Glomerular visceral epithelial cell (primary cell): Measurements from ENCODE around the gene MRPL22.
"Not testable (repeated sequence)": the region's sequence is repeated elsewhere in the genome, so short reads cannot be mapped to it uniquely, and the experiment has no call there.

Experiments
- DNase-seq: peaks from one replicate; pipeline ENCODE4 v3.0.0-alpha.2; 2016; ENCODE audit errors: extremely low spot score

MRPL22 gene

DNA sequence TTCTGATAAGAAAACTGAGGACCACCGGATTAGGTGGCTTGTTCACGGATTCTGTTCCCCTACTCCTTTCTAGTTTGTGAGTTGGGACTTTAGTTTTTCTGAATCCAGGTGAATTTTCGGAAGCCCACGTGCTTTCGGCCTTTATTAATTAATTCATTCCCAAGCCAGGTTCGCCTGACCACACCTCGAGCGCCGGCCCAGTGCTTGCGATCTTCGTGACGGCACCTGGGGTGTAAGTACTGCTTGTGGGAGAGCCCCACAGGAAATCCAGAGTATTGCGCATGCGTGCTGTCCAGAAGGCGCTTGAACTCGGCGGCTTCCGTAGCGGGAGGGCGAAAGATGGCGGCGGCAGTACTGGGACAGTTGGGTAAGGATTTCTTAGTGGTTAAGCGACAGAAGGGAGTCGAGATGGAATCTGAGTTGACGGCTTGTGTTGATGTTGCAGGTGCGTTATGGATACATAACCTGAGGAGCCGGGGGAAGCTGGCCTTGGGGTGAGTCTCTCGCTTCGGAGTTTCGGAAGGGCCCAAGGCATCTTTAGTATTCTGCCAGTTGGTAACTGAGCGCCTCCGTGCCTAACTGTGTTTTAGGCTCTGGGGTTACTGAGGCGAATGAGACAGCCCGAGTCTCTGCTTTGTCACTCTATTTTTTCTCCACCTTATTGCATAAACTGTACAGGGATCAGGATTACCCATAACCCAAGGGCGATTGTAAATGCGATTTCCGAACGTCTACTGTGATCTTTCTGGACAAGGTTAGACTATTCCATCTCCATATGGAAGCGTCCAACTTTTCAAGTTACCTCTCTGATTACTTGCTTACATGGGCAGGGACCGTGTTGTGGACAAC is at the start of gene MRPL22:
MRPL22 (plus strand) TSS at position 302 of the 849 bp plus-strand sequence; CDS start at position 340, 38 bp downstream.
- peak; percentile 96 for DNase-seq

DNA sequence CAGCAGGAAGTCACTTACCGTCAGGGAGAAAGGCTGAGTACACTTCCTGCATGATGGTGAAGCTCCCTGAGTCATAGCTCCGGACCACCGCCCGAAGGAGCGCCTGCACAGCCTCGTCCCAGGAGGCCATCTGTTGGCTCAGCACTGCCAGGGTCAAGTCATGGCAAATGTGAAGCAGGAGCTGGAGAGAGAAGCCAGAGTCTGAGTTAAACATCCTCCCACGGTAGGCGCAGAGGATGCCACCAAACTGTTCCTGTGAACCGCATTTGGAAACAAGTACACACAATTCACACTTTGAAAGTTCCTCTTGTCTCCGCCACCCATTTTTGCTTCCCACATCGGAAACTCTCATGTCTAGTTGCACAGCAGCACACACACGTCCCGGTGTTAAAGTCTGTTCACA is 48.5 kb upstream of the MRPL22 start:
- DNase-seq = no peak

DNA sequence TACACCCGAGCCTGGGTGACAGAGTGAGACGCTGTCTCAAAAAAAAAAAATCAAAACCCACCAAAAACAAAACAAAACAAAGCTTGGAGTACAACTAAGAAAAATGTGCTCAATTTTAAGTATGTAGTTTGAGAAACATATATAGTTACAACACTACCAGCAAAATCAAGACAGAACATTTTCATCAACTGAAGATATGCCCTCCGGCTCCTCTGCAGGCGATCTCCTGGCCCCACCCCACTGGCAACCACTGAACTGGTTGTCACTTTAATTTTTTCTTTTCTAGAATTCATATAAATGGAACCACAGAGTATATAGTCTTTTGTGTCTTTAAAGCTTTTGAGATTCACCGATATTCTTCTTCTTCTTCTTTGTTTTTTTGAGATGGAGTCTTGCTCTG is 47.5 kb upstream of the MRPL22 start:
- DNase-seq = no peak

DNA sequence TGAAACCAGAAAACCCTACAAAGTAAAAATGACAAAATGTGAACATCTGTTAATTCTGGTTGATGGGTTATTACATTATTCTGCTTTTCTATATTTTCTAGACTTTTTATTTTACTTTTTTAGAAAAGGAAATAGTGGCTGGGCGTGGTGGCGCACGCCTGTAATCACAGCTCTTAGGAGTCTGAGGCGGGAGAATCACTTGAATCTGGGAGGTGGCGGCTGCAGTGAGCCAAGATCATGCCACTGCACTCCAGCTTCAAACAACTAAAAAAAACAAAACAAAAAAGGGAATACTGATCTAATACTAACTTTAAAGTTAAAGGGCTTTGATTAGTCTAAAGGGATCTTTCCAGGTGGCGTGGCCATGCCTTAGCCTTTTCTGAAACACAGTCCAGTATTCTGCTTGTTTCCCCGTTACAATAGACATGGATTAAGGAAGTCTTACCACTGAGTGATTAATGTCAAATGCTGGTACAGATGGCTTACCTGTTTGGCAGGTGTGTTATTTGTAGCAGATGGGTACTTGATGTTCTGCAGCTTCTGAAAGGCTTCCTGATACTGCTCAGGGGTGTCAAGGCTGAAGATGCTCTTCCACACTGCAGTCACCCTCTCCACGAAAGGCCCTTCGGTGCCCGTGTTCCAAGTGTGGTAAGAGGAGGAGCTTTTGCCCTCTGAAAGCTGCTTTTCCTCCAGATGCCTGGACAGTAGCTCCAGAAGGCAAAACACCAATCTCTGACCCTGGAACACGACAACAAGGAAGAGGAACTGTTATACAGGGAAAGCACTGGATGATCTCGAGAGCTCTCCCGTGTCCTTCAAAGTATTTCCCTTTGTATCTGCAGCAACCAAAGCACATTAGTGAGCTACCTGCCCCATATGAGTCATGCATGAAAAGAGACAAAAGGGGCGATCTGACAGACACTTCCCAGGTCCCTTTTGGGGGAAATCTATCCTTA is 45.0 kb upstream of the MRPL22 start:
- DNase-seq = no peak

DNA sequence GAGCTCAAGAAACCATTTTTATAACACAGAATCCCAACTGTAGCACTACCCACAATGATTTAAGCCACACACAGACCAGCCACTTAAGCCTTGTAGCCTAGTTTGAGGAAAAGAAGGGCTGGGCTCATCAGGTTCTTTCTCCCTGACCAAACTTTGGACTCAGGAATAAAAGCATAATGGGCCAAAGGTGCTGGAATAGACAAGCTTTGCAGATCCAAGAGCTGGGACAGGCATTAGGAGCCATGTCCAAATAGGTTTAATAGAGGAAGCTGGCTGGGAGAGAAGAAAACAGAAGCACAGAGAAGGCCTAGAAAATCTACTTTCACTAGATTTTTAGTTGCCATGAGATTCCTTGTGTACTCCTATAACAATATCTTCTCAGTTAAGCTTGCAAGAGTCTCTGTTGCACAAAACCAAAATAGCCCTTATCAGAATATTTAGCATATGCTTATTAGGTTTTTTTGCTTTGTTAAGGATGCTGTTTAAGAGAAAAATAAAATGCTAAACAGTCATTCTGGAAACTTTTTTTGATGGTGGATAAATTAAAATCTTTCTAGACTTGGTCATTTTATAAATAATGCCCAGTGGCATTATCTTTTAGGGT is 44.2 kb upstream of the MRPL22 start:
- no peak for DNase-seq

DNA sequence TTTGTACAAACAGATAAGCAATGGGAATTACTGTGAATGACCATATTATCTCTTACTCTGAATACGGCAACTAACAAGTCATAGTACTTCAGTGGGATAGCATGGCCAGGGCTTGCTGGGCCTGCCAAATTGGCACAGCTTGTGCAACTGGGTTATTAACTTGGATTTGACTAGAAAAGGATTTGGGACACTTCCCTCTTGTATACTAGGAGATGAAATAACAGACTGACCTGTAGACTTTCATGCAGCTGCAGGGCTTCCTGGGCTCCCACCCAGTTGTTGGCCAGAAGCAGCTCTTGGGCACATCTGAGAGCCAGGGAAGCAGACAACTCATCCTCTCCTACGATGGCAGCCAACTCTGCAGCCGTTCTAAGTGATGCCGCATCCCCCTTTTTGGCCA is 42.7 kb upstream of the MRPL22 start:
- DNase-seq = no peak

DNA sequence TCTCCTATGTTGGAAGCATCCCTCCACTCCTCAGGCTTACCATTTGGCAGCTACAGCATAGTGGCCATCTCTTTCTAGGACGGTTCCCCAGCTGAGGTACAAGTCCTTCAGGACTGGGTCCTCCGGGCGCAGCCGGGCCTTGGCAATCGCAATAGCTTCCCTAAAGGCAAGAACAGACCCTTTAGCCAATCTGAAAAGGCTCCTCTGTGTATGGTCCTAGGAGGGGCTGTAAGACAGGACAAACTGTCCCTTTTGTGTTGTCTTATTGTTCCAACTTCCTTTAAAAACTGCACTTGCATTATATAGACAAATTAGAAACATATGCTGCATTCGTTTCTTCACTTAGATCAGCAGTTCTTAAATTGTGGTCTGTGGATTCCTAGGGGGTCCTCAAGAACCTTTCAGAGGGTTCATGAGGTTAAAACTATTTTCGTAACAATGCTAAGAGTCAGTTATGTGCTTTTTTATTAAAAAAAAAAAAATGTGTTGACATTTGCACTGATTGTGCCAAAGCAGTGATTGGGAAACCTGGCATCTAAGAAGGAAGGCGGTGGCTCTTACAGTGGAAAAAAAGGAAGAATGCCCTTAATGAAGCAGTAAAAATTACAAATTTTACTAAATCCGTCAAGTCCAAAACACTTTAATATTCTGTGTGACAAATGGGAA is 41.6 kb upstream of the MRPL22 start:
- no peak for DNase-seq

DNA sequence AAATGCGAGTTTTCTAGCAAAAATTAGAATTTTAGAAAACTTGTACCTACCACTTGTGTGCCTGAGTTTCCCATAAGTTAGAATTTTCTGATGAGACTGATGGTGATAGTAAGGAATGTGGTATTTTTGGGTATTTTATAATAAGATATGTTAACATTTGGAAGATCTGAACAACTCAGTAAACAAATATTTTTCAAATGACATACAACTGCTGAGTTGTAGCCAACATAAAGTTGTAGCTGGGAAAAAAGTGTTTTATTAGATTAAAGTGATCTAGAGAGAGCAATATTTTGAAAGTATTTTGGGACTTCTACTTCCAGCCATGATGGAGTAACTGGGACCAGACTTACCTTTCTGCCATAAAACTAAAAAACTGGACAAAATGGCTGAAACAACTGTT is 40.8 kb upstream of the MRPL22 start:
- no peak for DNase-seq

DNA sequence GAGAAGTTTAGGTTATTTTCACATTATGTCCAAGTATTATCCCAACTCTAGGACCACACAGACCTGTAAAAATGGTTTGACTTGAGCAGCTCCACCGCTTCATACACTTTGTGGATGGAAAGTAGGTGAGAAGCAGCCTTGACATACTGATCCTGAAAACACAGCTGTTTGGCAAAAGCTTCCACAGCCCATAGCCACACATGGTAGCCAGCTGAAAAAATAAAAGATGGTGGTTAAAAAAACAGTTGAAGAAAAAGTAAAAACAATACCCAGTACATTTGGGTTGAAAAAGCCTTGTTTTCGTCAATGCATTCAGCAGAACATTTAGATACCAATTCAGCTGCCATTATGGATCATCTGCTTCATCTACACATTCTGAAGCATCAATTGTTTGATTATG is 39.6 kb upstream of the MRPL22 start:
- DNase-seq = no peak

DNA sequence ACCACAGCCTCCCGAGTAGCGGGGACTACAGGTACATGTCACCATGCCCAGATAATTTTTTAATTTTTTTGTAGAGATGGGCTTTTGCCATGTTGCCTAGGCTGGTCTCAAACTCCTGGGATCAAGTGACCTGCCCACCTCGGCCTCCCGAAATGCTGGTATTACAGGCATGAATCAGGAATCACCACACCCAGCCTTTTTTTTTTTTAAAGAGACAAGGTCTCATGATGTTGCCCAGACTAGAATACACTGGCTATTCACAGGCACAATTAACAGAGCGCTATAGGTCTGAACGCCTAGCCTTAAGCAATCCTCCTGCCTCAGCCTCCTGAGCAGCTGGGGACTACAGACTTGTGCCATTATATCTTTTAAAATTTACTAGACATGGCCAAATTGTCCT is 39.0 kb upstream of the MRPL22 start:
- DNase-seq = no peak

DNA sequence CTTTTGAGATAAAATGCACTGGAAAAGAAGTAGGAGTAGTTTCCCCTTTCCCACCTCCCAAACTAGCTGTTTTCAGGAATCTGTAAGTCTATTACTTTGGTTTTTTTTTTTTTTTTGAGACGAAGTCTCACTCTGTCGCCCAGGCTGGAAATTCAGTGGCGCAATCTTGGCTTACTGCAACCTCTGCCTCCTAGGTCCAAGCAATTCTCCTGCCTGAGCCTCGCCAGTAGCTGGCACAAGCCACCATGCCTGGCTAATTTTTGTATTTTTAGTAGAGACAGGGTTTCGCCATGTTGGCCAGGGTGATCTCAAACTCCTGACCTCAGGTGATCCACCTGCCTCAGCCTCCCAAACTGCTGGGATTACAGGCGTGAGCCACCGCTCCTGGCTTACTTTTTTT is 35.3 kb upstream of the MRPL22 start:
- not testable (repeated sequence) for DNase-seq

DNA sequence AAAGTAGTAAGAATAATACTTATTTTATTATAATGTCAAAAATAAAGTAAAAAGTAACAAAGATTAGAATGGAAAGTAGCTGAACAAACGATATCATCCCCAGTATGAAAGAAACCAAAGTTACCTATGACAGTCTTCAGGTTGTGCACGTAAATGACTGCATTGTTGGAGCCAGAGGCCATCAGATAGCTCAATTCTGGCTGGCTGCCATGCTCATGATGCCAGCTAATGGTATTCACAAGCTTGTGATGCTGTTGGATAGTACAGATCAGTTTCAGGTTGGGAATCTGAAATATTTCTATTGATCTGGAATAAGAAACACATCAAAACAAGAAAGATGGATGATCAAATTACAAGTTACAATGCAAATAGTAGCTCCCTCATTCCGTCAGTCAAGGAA is 24.0 kb upstream of the MRPL22 start:
- DNase-seq = no peak

DNA sequence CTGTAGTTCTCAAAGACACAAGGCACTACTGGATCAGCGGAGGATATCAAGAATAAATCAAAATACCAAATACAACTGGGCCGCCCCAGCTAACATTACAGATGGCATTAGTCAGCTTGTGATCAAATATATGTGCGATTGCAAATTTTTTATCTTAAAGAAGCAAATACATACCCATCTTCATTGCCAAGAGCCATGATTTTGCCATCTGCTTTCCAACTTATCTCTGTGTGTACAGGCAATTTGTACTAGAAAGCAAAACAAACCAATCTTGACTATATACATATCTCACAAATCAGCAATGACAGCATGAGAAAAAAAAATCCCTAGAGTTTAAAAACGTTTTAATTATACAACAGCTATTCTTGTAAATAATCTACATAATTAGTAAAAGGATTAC is 23.1 kb upstream of the MRPL22 start:
- no peak for DNase-seq

DNA sequence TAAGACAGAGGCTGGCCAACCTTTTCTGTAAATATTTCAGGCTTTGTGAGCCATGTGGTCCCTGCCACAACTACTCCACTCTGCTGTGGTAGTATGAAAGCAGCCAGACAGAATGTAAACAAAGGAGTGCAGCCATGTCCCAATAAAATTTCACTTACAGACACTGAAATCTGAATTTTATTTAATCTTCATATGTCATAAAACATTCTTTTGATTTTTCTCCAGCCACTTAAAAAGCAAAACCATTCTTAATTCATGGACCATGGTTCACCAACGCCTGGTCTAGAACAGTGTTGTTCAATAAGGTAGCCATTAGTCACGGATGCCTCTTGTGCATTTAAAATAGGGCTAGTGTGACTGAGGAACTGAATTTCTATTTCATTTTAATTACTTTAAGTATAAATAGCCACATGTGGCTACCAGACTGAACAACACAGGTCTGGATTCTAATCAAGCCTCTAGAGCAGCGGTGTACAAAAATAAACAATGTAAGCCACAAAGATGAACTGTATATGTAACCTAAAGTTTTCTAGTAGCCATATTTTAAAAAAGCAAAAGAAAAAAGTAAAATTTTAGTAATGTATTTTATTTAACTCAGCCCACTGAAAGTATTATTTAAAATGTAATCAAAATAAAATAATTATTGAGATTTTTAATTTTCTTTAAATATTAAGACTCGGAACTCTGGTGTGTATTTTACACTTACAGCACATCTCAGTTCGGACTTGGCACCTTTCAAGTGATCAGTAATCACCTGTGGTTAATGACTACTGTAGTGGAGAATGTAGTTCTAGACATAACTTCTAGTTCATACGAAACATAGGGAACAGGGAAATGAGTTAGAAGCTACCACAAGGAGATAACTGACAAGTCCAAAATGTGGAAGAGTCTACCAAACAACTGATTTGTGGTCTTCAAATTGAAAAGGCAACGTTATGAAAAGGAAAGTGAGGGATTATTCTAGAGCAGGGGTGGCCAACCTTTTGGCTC is 17.1 kb upstream of the MRPL22 start:
- peak; percentile 63 for DNase-seq

DNA sequence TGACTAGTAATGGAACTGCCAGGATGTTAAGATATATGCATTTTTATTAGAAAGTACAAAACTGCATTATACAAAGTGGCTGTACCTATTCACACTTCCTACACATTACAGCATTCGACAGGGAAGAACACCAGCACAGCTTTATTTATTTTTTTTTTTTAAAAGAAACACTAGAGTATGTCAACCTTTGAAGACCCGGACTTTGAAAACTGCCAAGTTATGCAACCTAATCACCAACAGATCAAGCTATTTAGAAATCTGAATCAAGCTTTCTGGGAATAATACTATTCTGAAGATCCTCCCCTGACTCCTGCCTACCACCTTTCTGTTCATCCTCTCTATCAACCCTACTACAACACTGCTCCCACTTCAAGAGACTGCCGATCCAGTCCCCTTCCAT is 7.3 kb upstream of the MRPL22 start:
- no peak for DNase-seq

DNA sequence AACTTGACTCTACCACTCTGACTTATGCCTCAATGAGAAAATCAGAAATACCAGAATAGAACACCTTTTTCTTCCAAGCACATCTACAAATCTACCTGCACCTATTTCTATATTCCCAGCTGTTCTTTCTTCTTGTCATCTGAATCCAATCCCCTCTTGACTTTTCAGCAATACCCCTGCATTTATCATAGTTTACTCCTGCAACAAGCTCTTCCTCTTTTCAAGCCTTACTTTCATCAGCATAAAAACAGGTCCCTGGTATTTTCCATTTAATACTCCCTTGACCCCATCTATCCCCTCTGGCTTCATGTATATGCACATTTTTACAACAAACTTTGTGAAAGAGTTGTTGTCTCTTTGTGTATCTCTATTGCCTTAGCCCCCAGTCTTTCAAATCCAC is 6.0 kb upstream of the MRPL22 start:
- DNase-seq = no peak

DNA sequence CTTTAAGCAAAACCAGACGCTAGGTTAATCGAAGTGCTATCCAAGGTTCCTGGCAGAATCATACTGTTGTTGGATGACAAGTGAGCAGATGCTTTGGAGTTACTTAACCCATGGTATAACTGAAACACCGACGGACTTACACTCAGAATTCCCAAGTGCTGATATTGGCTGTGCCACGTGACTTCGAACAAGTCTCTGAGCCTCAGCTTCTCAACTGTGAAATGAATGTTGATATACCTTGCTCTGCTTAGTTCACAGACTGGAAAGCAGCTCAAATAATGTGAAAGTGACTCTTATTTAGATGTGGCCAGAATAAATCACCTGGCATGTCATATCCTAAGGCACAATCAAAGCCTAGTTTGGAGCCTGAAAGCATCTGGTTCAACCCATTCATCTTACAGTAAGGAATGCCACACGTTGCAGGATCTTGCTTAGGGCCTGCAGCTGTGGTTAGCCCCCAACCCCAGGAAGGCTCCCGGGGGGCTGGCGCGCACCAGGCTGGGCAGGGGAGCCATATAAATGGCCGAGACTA is 3.6 kb upstream of the MRPL22 start:
- DNase-seq = peak; percentile 2

DNA sequence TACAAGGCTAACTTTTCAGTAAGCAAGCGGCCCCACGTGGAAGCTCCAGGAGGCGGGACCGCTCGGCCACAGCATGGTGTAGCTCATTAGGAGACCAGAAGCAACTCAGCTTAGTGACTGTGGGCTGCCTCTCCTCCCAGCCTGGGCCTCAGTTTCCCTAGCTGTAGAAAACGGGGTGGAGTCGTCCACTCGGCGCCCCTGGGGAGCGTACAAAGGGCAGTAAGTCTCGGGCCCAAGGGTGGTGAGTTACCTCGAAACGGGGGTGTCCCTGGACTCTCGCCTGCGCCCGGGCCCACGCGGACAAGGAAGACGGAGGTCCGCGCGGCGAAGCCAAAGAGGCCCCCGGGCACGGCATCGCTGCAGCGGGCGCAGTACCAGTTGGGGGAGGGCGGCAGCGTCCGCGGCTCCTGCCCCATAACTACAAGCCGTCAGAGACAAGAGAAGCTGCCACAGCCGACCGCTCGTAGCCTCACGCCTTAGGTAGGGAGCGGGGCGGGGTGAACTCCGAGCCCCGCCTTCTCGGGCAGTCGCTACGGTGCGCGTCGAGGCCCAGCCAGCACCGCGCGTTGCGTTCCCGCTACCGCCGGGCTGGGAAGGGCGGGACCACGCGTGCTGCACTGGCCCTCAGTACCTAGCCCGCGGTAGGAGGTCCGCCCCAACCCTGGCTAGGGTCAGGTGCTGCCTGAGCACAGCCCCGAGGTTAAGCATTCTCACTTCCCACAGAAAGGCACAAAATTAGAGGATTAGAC is 3.0 kb upstream of the MRPL22 start, which contains the start of gene GEMIN5:
GEMIN5 (minus strand) TSS at position 494 of the 749 bp plus-strand sequence; CDS start at position 416, 78 bp downstream.
- DNase-seq = peak; percentile 88

DNA sequence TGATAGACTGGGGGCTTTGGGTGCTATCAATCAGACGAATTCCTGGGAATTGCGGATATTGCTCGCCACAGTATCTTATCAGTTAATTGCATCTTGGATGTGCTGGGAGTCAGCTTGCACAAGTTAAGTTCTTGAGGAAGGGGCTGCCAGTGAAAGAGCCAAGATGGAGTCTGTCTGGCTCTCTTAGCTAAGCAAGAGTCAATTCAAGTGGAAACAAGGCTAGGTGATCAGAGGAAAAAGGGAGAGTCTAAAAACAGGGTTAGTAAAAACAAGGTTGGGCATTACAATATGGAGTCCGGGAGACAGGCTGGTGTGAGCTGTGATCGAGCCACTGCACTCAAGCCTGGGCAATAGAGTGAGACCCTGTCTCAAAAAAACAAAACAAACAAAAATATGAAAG is 1.5 kb upstream of the MRPL22 start:
- DNase-seq = not testable (repeated sequence)
